GM23338 (cell line): ENCODE data around the gene BAK1. TPM values are rescaled to one million over a fixed set of nuclear protein-coding genes. Genes with fewer than 3 reads are reported as not detected.

Experiments used
- ATAC-seq: fragments of 200-7000 bp; cut with Tn5 transposase; 3 replicates; pipeline ENCODE4 v1.9.1; 2020
- DNase-seq: peaks from one replicate; pipeline ENCODE4 v3.0.0-alpha.2; 2015; ENCODE audit warnings: low spot score
- H2AFZ ChIP-seq: fragments of 200-600 bp; sonication (generic); 2 replicates; pipeline ENCODE4 v1.8.0; 2016; ENCODE audit warnings: antibody characterized with exemption, mild to moderate bottlenecking, moderate library complexity
- H3F3A ChIP-seq: fragments of 200-600 bp; sonication (generic); replicated peaks from 2 replicates; pipeline ENCODE4 v1.8.0; 2017; ENCODE audit warnings: antibody characterized with exemption, mixed run types, low read depth
- H3K27ac ChIP-seq: fragments of 200-600 bp; sonication (generic); 2 replicates; pipeline ENCODE4 v1.6.1; 2016; ENCODE audit warnings: low read depth
- H3K27me3 ChIP-seq: fragments of 200-600 bp; sonication (generic); 2 replicates; pipeline ENCODE4 v1.8.0; 2016; ENCODE audit warnings: mild to moderate bottlenecking, mixed run types, moderate library complexity; ENCODE audit not compliant: insufficient read depth
- H3K36me3 ChIP-seq: fragments of 200-600 bp; sonication (generic); 2 replicates; pipeline ENCODE4 v1.8.0; 2016; ENCODE audit warnings: mild to moderate bottlenecking; ENCODE audit not compliant: insufficient read depth
- H3K4me1 ChIP-seq: fragments of 200-600 bp; sonication (generic); 2 replicates; pipeline ENCODE4 v1.8.0; 2016; ENCODE audit warnings: mild to moderate bottlenecking, moderate library complexity; ENCODE audit not compliant: insufficient read depth
- H3K4me2 ChIP-seq: fragments of 200-600 bp; sonication (generic); 2 replicates; pipeline ENCODE4 v1.7.1; 2017; ENCODE audit warnings: mixed run types
- H3K4me3 ChIP-seq: fragments of 200-600 bp; sonication (generic); 2 replicates; pipeline ENCODE4 v1.6.1; 2016; ENCODE audit warnings: mixed run types
- H3K79me2 ChIP-seq: fragments of 200-600 bp; sonication (generic); replicated peaks from 2 replicates; pipeline ENCODE4 v1.8.0; 2017; ENCODE audit warnings: mild to moderate bottlenecking; ENCODE audit not compliant: insufficient read depth
- H3K9me2 ChIP-seq: fragments of 200-600 bp; sonication (generic); 2 replicates; pipeline ENCODE4 v1.8.0; 2017; ENCODE audit not compliant: insufficient read depth
- H4K20me1 ChIP-seq: fragments of 200-600 bp; sonication (generic); replicated peaks from 2 replicates; pipeline ENCODE4 v1.8.0; 2017; ENCODE audit warnings: mild to moderate bottlenecking; ENCODE audit not compliant: insufficient read depth
- H3K27ac Mint-ChIP-seq: 2 replicates; pipeline ENCODE4 v1.8.0; 2020; ENCODE audit warnings: inconsistent platforms, mild to moderate bottlenecking, moderate library complexity, mixed read lengths
- H3K27me3 Mint-ChIP-seq: 3 replicates; pipeline ENCODE4 v1.8.0; 2022; ENCODE audit warnings: low read depth, mild to moderate bottlenecking, moderate library complexity, mixed read lengths, inconsistent platforms; ENCODE audit not compliant: insufficient read depth, poor library complexity
- H3K36me3 Mint-ChIP-seq: 3 replicates; pipeline ENCODE4 v1.8.0; 2021; ENCODE audit warnings: low read depth, mild to moderate bottlenecking, inconsistent platforms, moderate library complexity, mixed read lengths
- H3K4me1 Mint-ChIP-seq: 3 replicates; pipeline ENCODE4 v1.8.0; 2020; ENCODE audit warnings: mild to moderate bottlenecking, inconsistent platforms, mixed read lengths
- H3K4me3 Mint-ChIP-seq: 3 replicates; pipeline ENCODE4 v1.8.0; 2021; ENCODE audit warnings: moderate library complexity, mild to moderate bottlenecking, inconsistent platforms, mixed read lengths
- H3K9me3 Mint-ChIP-seq: 3 replicates; pipeline ENCODE4 v1.8.0; 2020; ENCODE audit warnings: moderate library complexity, mild to moderate bottlenecking, inconsistent platforms, mixed read lengths
- CREB1 ChIP-seq: fragments of 250-450 bp; sonication (Bioruptor Pico); IDR thresholded peaks from 2 replicates; pipeline ENCODE4 v1.5.0; 2020; ENCODE audit warnings: low read depth, mild to moderate bottlenecking, moderate library complexity
- CTCF ChIP-seq, 2 experiments: fragments of 200-600 bp in 1 of 2; sonication (generic) in 1 of 2; conservative IDR thresholded peaks; 2 replicates each; pipeline versions ENCODE4 v1.5.1 to v1.6.1; 2016 to 2017; ENCODE audit warnings: antibody characterized with exemption in 2 of 2, low read depth in 2 of 2, mild to moderate bottlenecking in 2 of 2, moderate library complexity in 1 of 2
- EZH2 ChIP-seq: fragments of 200-600 bp; sonication (generic); IDR thresholded peaks from one replicate; pipeline ENCODE4 v1.8.0; 2017; ENCODE audit warnings: antibody characterized with exemption, mild to moderate bottlenecking, low read depth; ENCODE audit not compliant: unreplicated experiment
- EZH2phosphoT487 ChIP-seq: fragments of 200-600 bp; sonication (generic); IDR thresholded peaks from one replicate; pipeline ENCODE4 v1.8.1; 2018; ENCODE audit warnings: antibody characterized with exemption; ENCODE audit not compliant: unreplicated experiment
- JUNB ChIP-seq: IDR thresholded peaks from one replicate; pipeline ENCODE4 v1.6.1; 2016; ENCODE audit warnings: antibody characterized with exemption; ENCODE audit not compliant: unreplicated experiment
- NANOG ChIP-seq: IDR thresholded peaks from 2 replicates; pipeline ENCODE4 v1.6.1; 2016; ENCODE audit warnings: antibody characterized with exemption, borderline replicate concordance
- POLR2AphosphoS5 ChIP-seq: IDR thresholded peaks from 2 replicates; pipeline ENCODE4 v1.6.1; 2016; ENCODE audit warnings: antibody characterized with exemption, low read depth
- STAT1 ChIP-seq: IDR thresholded peaks from one replicate; pipeline ENCODE4 v1.6.1; 2016; ENCODE audit warnings: antibody characterized with exemption; ENCODE audit not compliant: unreplicated experiment
- ZNF114 ChIP-seq: fragments of 250-450 bp; sonication (Bioruptor Pico); IDR thresholded peaks from 2 replicates; pipeline ENCODE4 v1.5.0; 2020; ENCODE audit warnings: mild to moderate bottlenecking, moderate library complexity
- ZNF331 ChIP-seq: fragments of 250-450 bp; sonication (Bioruptor Pico); IDR thresholded peaks from 2 replicates; pipeline ENCODE4 v1.5.0; 2020; ENCODE audit warnings: low read depth, mild to moderate bottlenecking, moderate library complexity
- ZNF462 ChIP-seq: fragments of 250-450 bp; sonication (Bioruptor Pico); IDR thresholded peaks from 2 replicates; pipeline ENCODE4 v1.5.0; 2020; ENCODE audit warnings: mild to moderate bottlenecking, moderate library complexity
- polyA plus RNA-seq: library from polyadenylated mRNA; unstranded; fragments of >200 nt; fragmentation: Nextera tagmentation; extraction: Ambion mirVana; gene quantifications from 2 replicates; pipeline ENCODE4 v1.2.1, GENCODE V29; 2016
- total RNA-seq: library from RNA; depleted of rRNA; stranded (reverse); fragments of >200 nt; shearing (Covaris generic); gene quantifications from 2 replicates; pipeline ENCODE4 v1.2.3, GENCODE V29; 2014
- TF ChIP-seq, protein P1 (sequence below): IDR thresholded peaks from 2 replicates; pipeline ENCODE4 v1.6.1; 2016; ENCODE audit warnings: antibody characterized with exemption
- TF ChIP-seq, protein P2 (sequence below): IDR thresholded peaks from one replicate; pipeline ENCODE4 v1.6.1; 2018; ENCODE audit warnings: antibody characterized with exemption; ENCODE audit not compliant: unreplicated experiment

BAK1 gene
- total and polyA plus RNA-seq, 2 experiments from 2014 or later = 22.2 to 45.0 TPM

- Histone ChIP-seq H3K4me2 (no peak overlapping the region), H3K27ac (no peak overlapping the region), H3K79me2 (no peaks in the 10 kb centered on the region), H3K4me3 (no peak overlapping the region), H4K20me1 (no peaks in the 10 kb centered on the region), H3K27me3 (peaks cover 8% of the 10 kb centered on the region; the same call in 1 of the 2 replicates), H3F3A (no peaks in the 10 kb centered on the region; the same call in 1 of the 2 replicates), H3K9me2 (no peaks in the 10 kb centered on the region), H2AFZ (no peak overlapping the region), H3K36me3 (no peaks in the 10 kb centered on the region), H3K4me1 (peaks cover 20% of the 10 kb centered on the region; the same call in 1 of the 2 replicates)
- Mint-ChIP-seq H3K9me3 (peaks cover 4% of the 10 kb centered on the region; the same call in 2 of the 3 replicates), H3K27ac (no peak overlapping the region), H3K36me3 (no peaks in the 10 kb centered on the region), H3K4me1 (peaks cover 33% of the 10 kb centered on the region), H3K4me3 (no peak overlapping the region), H3K27me3 (peaks cover 22% of the 10 kb centered on the region)
- TF ChIP-seq ZNF331 (CRISPR knock-in tag) = no peak
- no peak for TF ChIP-seq ZNF462 (CRISPR knock-in tag)
- TF ChIP-seq NANOG = no peak
- TF ChIP-seq, protein P1, sequence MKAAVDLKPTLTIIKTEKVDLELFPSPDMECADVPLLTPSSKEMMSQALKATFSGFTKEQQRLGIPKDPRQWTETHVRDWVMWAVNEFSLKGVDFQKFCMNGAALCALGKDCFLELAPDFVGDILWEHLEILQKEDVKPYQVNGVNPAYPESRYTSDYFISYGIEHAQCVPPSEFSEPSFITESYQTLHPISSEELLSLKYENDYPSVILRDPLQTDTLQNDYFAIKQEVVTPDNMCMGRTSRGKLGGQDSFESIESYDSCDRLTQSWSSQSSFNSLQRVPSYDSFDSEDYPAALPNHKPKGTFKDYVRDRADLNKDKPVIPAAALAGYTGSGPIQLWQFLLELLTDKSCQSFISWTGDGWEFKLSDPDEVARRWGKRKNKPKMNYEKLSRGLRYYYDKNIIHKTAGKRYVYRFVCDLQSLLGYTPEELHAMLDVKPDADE = no peak
- TF ChIP-seq, protein P2, sequence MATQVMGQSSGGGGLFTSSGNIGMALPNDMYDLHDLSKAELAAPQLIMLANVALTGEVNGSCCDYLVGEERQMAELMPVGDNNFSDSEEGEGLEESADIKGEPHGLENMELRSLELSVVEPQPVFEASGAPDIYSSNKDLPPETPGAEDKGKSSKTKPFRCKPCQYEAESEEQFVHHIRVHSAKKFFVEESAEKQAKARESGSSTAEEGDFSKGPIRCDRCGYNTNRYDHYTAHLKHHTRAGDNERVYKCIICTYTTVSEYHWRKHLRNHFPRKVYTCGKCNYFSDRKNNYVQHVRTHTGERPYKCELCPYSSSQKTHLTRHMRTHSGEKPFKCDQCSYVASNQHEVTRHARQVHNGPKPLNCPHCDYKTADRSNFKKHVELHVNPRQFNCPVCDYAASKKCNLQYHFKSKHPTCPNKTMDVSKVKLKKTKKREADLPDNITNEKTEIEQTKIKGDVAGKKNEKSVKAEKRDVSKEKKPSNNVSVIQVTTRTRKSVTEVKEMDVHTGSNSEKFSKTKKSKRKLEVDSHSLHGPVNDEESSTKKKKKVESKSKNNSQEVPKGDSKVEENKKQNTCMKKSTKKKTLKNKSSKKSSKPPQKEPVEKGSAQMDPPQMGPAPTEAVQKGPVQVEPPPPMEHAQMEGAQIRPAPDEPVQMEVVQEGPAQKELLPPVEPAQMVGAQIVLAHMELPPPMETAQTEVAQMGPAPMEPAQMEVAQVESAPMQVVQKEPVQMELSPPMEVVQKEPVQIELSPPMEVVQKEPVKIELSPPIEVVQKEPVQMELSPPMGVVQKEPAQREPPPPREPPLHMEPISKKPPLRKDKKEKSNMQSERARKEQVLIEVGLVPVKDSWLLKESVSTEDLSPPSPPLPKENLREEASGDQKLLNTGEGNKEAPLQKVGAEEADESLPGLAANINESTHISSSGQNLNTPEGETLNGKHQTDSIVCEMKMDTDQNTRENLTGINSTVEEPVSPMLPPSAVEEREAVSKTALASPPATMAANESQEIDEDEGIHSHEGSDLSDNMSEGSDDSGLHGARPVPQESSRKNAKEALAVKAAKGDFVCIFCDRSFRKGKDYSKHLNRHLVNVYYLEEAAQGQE = no peak
- no peak for TF ChIP-seq EZH2
- TF ChIP-seq STAT1 = no peak
- no peak for TF ChIP-seq CTCF (conservative IDR thresholded peaks at IDR 0.05; ENCODE audit: low read depth in 2 of 2)
- TF ChIP-seq POLR2AphosphoS5 = no peak
- no peak for TF ChIP-seq JUNB
- no peak for TF ChIP-seq ZNF114 (CRISPR knock-in tag)
- no peak for TF ChIP-seq EZH2phosphoT487
- TF ChIP-seq CREB1 (CRISPR knock-in tag) = no peak
- ATAC-seq = no peak
- no peak for DNase-seq
These were observed 11.5 kb upstream of the BAK1 start for GRCh38 chr6:33591424-33592032.
